GM23338 (cell line): ENCODE results near the gene RAB7B. TPM values are rescaled to one million over a fixed set of nuclear protein-coding genes. Genes with fewer than 3 reads are reported as not detected.

ENCODE experiments used
- ATAC-seq: fragments of 200-7000 bp; cut with Tn5 transposase; 3 replicates; pipeline ENCODE4 v1.9.1; 2020
- DNase-seq: peaks from one replicate; pipeline ENCODE4 v3.0.0-alpha.2; 2015; ENCODE audit warnings: low spot score
- H2AFZ ChIP-seq: fragments of 200-600 bp; sonication (generic); 2 replicates; pipeline ENCODE4 v1.8.0; 2016; ENCODE audit warnings: antibody characterized with exemption, mild to moderate bottlenecking, moderate library complexity
- H3F3A ChIP-seq: fragments of 200-600 bp; sonication (generic); replicated peaks from 2 replicates; pipeline ENCODE4 v1.8.0; 2017; ENCODE audit warnings: antibody characterized with exemption, mixed run types, low read depth
- H3K27ac ChIP-seq: fragments of 200-600 bp; sonication (generic); 2 replicates; pipeline ENCODE4 v1.6.1; 2016; ENCODE audit warnings: low read depth
- H3K27me3 ChIP-seq: fragments of 200-600 bp; sonication (generic); 2 replicates; pipeline ENCODE4 v1.8.0; 2016; ENCODE audit warnings: mild to moderate bottlenecking, mixed run types, moderate library complexity; ENCODE audit not compliant: insufficient read depth
- H3K36me3 ChIP-seq: fragments of 200-600 bp; sonication (generic); 2 replicates; pipeline ENCODE4 v1.8.0; 2016; ENCODE audit warnings: mild to moderate bottlenecking; ENCODE audit not compliant: insufficient read depth
- H3K4me1 ChIP-seq: fragments of 200-600 bp; sonication (generic); 2 replicates; pipeline ENCODE4 v1.8.0; 2016; ENCODE audit warnings: mild to moderate bottlenecking, moderate library complexity; ENCODE audit not compliant: insufficient read depth
- H3K4me2 ChIP-seq: fragments of 200-600 bp; sonication (generic); 2 replicates; pipeline ENCODE4 v1.7.1; 2017; ENCODE audit warnings: mixed run types
- H3K4me3 ChIP-seq: fragments of 200-600 bp; sonication (generic); 2 replicates; pipeline ENCODE4 v1.6.1; 2016; ENCODE audit warnings: mixed run types
- H3K79me2 ChIP-seq: fragments of 200-600 bp; sonication (generic); replicated peaks from 2 replicates; pipeline ENCODE4 v1.8.0; 2017; ENCODE audit warnings: mild to moderate bottlenecking; ENCODE audit not compliant: insufficient read depth
- H3K9me2 ChIP-seq: fragments of 200-600 bp; sonication (generic); 2 replicates; pipeline ENCODE4 v1.8.0; 2017; ENCODE audit not compliant: insufficient read depth
- H4K20me1 ChIP-seq: fragments of 200-600 bp; sonication (generic); replicated peaks from 2 replicates; pipeline ENCODE4 v1.8.0; 2017; ENCODE audit warnings: mild to moderate bottlenecking; ENCODE audit not compliant: insufficient read depth
- H3K27ac Mint-ChIP-seq: 2 replicates; pipeline ENCODE4 v1.8.0; 2020; ENCODE audit warnings: inconsistent platforms, mild to moderate bottlenecking, moderate library complexity, mixed read lengths
- H3K27me3 Mint-ChIP-seq: 3 replicates; pipeline ENCODE4 v1.8.0; 2022; ENCODE audit warnings: low read depth, mild to moderate bottlenecking, moderate library complexity, mixed read lengths, inconsistent platforms; ENCODE audit not compliant: insufficient read depth, poor library complexity
- H3K36me3 Mint-ChIP-seq: 3 replicates; pipeline ENCODE4 v1.8.0; 2021; ENCODE audit warnings: low read depth, mild to moderate bottlenecking, inconsistent platforms, moderate library complexity, mixed read lengths
- H3K4me1 Mint-ChIP-seq: 3 replicates; pipeline ENCODE4 v1.8.0; 2020; ENCODE audit warnings: mild to moderate bottlenecking, inconsistent platforms, mixed read lengths
- H3K4me3 Mint-ChIP-seq: 3 replicates; pipeline ENCODE4 v1.8.0; 2021; ENCODE audit warnings: moderate library complexity, mild to moderate bottlenecking, inconsistent platforms, mixed read lengths
- H3K9me3 Mint-ChIP-seq: 3 replicates; pipeline ENCODE4 v1.8.0; 2020; ENCODE audit warnings: moderate library complexity, mild to moderate bottlenecking, inconsistent platforms, mixed read lengths
- CREB1 ChIP-seq: fragments of 250-450 bp; sonication (Bioruptor Pico); IDR thresholded peaks from 2 replicates; pipeline ENCODE4 v1.5.0; 2020; ENCODE audit warnings: low read depth, mild to moderate bottlenecking, moderate library complexity
- CTCF ChIP-seq, 2 experiments: fragments of 200-600 bp in 1 of 2; sonication (generic) in 1 of 2; conservative IDR thresholded peaks; 2 replicates each; pipeline versions ENCODE4 v1.5.1 to v1.6.1; 2016 to 2017; ENCODE audit warnings: antibody characterized with exemption in 2 of 2, low read depth in 2 of 2, mild to moderate bottlenecking in 2 of 2, moderate library complexity in 1 of 2
- ETS1 ChIP-seq: IDR thresholded peaks from 2 replicates; pipeline ENCODE4 v1.6.1; 2016; ENCODE audit warnings: antibody characterized with exemption
- EZH2 ChIP-seq: fragments of 200-600 bp; sonication (generic); IDR thresholded peaks from one replicate; pipeline ENCODE4 v1.8.0; 2017; ENCODE audit warnings: antibody characterized with exemption, mild to moderate bottlenecking, low read depth; ENCODE audit not compliant: unreplicated experiment
- EZH2phosphoT487 ChIP-seq: fragments of 200-600 bp; sonication (generic); IDR thresholded peaks from one replicate; pipeline ENCODE4 v1.8.1; 2018; ENCODE audit warnings: antibody characterized with exemption; ENCODE audit not compliant: unreplicated experiment
- JUNB ChIP-seq: IDR thresholded peaks from one replicate; pipeline ENCODE4 v1.6.1; 2016; ENCODE audit warnings: antibody characterized with exemption; ENCODE audit not compliant: unreplicated experiment
- NANOG ChIP-seq: IDR thresholded peaks from 2 replicates; pipeline ENCODE4 v1.6.1; 2016; ENCODE audit warnings: antibody characterized with exemption, borderline replicate concordance
- POLR2AphosphoS5 ChIP-seq: IDR thresholded peaks from 2 replicates; pipeline ENCODE4 v1.6.1; 2016; ENCODE audit warnings: antibody characterized with exemption, low read depth
- STAT1 ChIP-seq: IDR thresholded peaks from one replicate; pipeline ENCODE4 v1.6.1; 2016; ENCODE audit warnings: antibody characterized with exemption; ENCODE audit not compliant: unreplicated experiment
- ZNF114 ChIP-seq: fragments of 250-450 bp; sonication (Bioruptor Pico); IDR thresholded peaks from 2 replicates; pipeline ENCODE4 v1.5.0; 2020; ENCODE audit warnings: mild to moderate bottlenecking, moderate library complexity
- ZNF331 ChIP-seq: fragments of 250-450 bp; sonication (Bioruptor Pico); IDR thresholded peaks from 2 replicates; pipeline ENCODE4 v1.5.0; 2020; ENCODE audit warnings: low read depth, mild to moderate bottlenecking, moderate library complexity
- ZNF462 ChIP-seq: fragments of 250-450 bp; sonication (Bioruptor Pico); IDR thresholded peaks from 2 replicates; pipeline ENCODE4 v1.5.0; 2020; ENCODE audit warnings: mild to moderate bottlenecking, moderate library complexity
- polyA plus RNA-seq: library from polyadenylated mRNA; unstranded; fragments of >200 nt; fragmentation: Nextera tagmentation; extraction: Ambion mirVana; gene quantifications from 2 replicates; pipeline ENCODE4 v1.2.1, GENCODE V29; 2016
- total RNA-seq: library from RNA; depleted of rRNA; stranded (reverse); fragments of >200 nt; shearing (Covaris generic); gene quantifications from 2 replicates; pipeline ENCODE4 v1.2.3, GENCODE V29; 2014

The RAB7B gene
- total and polyA plus RNA-seq, 2 experiments from 2014 or later = not detected

- H3K4me2 ChIP-seq = no peak overlapping the region
- Mint-ChIP-seq H3K27ac (no peak overlapping the region), H3K4me3 (no peak overlapping the region), H3K36me3 (no peaks in the 10 kb centered on the region), H3K27me3 (peaks cover 2% of the 10 kb centered on the region), H3K9me3 (0 out of 3 replicates have a peak, but pooled peaks cover 5% of the 10 kb centered on the region), H3K4me1 (peaks cover 4% of the 10 kb centered on the region)
- no peaks in the 10 kb centered on the region for H3F3A ChIP-seq
- H3K79me2 ChIP-seq = no peaks in the 10 kb centered on the region
- TF ChIP-seq POLR2AphosphoS5 (no peak), NANOG (no peak), ETS1 (no peak), EZH2phosphoT487 (no peak), CTCF (conservative IDR thresholded peaks at IDR 0.05; ENCODE audit: low read depth in 2 of 2) (no peak), STAT1 (no peak), ZNF331 (CRISPR knock-in tag) (no peak), JUNB (no peak), CREB1 (CRISPR knock-in tag) (no peak), EZH2 (no peak), ZNF114 (no peak)
- H4K20me1 ChIP-seq = no peaks in the 10 kb centered on the region
- H3K27ac ChIP-seq = no peak overlapping the region
- no peaks in the 10 kb centered on the region for H3K4me1 ChIP-seq
- no peaks in the 10 kb centered on the region; the same call in 1 of the 2 replicates for H3K9me2 ChIP-seq
- ATAC-seq = no peak
- no peaks in the 10 kb centered on the region for H3K27me3 ChIP-seq
- no peak for DNase-seq
- H2AFZ ChIP-seq = no peak overlapping the region
- no peaks in the 10 kb centered on the region for H3K36me3 ChIP-seq
- no peak overlapping the region for H3K4me3 ChIP-seq
These were observed 10.0 kb upstream of the RAB7B start for GRCh38 chr1:206013026-206013795.

GRCh38 chr1:206012086-206012859 is 9.1 kb upstream of the RAB7B start:
- Histone ChIP-seq H3K36me3 (no peaks in the 10 kb centered on the region), H3K4me2 (no peak overlapping the region), H2AFZ (peak overlapping the region; percentile 56; the same call in 1 of the 2 replicates), H3K9me2 (no peaks in the 10 kb centered on the region; the same call in 1 of the 2 replicates), H3K4me1 (no peaks in the 10 kb centered on the region), H3K4me3 (no peak overlapping the region), H4K20me1 (no peaks in the 10 kb centered on the region), H3K27me3 (no peaks in the 10 kb centered on the region), H3K79me2 (no peaks in the 10 kb centered on the region), H3K27ac (no peak overlapping the region), H3F3A (no peaks in the 10 kb centered on the region)
- H3K27ac Mint-ChIP-seq = no peak overlapping the region
- peaks cover 4% of the 10 kb centered on the region for H3K4me1 Mint-ChIP-seq
- peaks cover 2% of the 10 kb centered on the region for H3K27me3 Mint-ChIP-seq
- DNase-seq (peak; percentile 56), ATAC-seq (peak; percentile 90)
- H3K4me3 Mint-ChIP-seq = no peak overlapping the region
- H3K9me3 Mint-ChIP-seq = no peaks in the 10 kb centered on the region
- no peaks in the 10 kb centered on the region for H3K36me3 Mint-ChIP-seq
- TF ChIP-seq EZH2 (no peak), ZNF462 (CRISPR knock-in tag) (no peak), ZNF114 (no peak)
